ENCODE results near the gene SPRR1A.

GRCh38 chr1:152960452-152961044 lies 23.3 kb upstream of the SPRR1A start:
- TF ChIP-seq CTCF (IDR thresholded peaks at IDR 0.05; ENCODE audit: low read length) (peak; percentile 50), EZH2 (IDR thresholded peaks at IDR 0.05; ENCODE audit: borderline replicate concordance, low read length) (no peak)

Measured in OCI-LY1 (cell line).